K562 (cell line): Measurements from ENCODE around the gene DMXL1. TPM values are rescaled to one million over a fixed set of nuclear protein-coding genes. Genes with fewer than 3 reads are reported as not detected.

Source experiments
- BRF1 ChIP-seq: IDR thresholded peaks from 3 replicates; pipeline ENCODE4 v1.6.1; 2011; ENCODE audit warnings: borderline replicate concordance, mild to moderate bottlenecking; ENCODE audit not compliant: insufficient read length; ENCODE audit errors: extremely low read depth
- CBFB ChIP-seq: sonication (generic); formaldehyde crosslinking; IDR thresholded peaks from 2 replicates; pipeline ENCODE4 v1.4.0; 2020; ENCODE audit warnings: mild to moderate bottlenecking, missing genetic modification reagents
- FOXA1 ChIP-seq: fragments of 450-650 bp; IDR thresholded peaks from 2 replicates; pipeline ENCODE4 v1.6.1; 2016; ENCODE audit warnings: mild to moderate bottlenecking, borderline replicate concordance
- HMG20A ChIP-seq: fragments of 450-650 bp; formaldehyde crosslinking; conservative IDR thresholded peaks from 2 replicates; pipeline ENCODE4 v1.4.0; 2020; ENCODE audit warnings: mild to moderate bottlenecking, mixed read lengths
- PCBP2 ChIP-seq: fragments of 200-400 bp; formaldehyde crosslinking; IDR thresholded peaks from 2 replicates; pipeline ENCODE4 v1.6.1; 2018; ENCODE audit warnings: low read length, low read depth, mild to moderate bottlenecking, moderate library complexity; ENCODE audit not compliant: poor library complexity, severe bottlenecking
- SAP30 ChIP-seq: fragments of 200-600 bp; sonication (generic); IDR thresholded peaks from 2 replicates; pipeline ENCODE4 v1.6.1; 2012; ENCODE audit warnings: borderline replicate concordance, low read depth, mild to moderate bottlenecking, moderate library complexity, low read length, control low read depth, inconsistent platforms; ENCODE audit not compliant: insufficient read depth, poor library complexity, severe bottlenecking
- SIN3A ChIP-seq, 2 experiments: fragments of 150-350 bp in 1 of 2; IDR thresholded peaks; 2 replicates each; pipeline ENCODE4 v1.6.1; 2011 to 2016; ENCODE audit warnings: borderline replicate concordance in 2 of 2, low read depth in 2 of 2, low read length in 2 of 2, mild to moderate bottlenecking in 2 of 2, moderate library complexity in 2 of 2; ENCODE audit not compliant: control insufficient read depth in 1 of 2
- TAF15 ChIP-seq: fragments of 200-400 bp; formaldehyde crosslinking; IDR thresholded peaks from 2 replicates; pipeline ENCODE4 v1.6.1; 2017; ENCODE audit warnings: mild to moderate bottlenecking, low read depth, low read length, moderate library complexity
- TAF9B ChIP-seq: fragments of 450-650 bp; IDR thresholded peaks from 2 replicates; pipeline ENCODE4 v1.6.1; 2018; ENCODE audit warnings: mild to moderate bottlenecking; ENCODE audit not compliant: partially characterized antibody
- TCFL5 ChIP-seq: fragments of 250-450 bp; sonication (Bioruptor Pico); conservative IDR thresholded peaks from 2 replicates; pipeline ENCODE4 v1.6.1; 2021; ENCODE audit warnings: mild to moderate bottlenecking, moderate library complexity, matching md5 sums
- ZNF140 ChIP-seq: fragments of 250-450 bp; sonication (Bioruptor Pico); IDR thresholded peaks from 2 replicates; pipeline ENCODE4 v1.8.0; 2021; ENCODE audit warnings: moderate library complexity, mild to moderate bottlenecking, inconsistent platforms
- ZNF263 ChIP-seq: sonication (generic); formaldehyde crosslinking; IDR thresholded peaks from 2 replicates; pipeline ENCODE4 v1.8.0; 2022; ENCODE audit warnings: mild to moderate bottlenecking, missing genetic modification reagents, borderline replicate concordance
- polyA plus RNA-seq, 8 experiments: library from polyadenylated mRNA; depleted of rRNA in 4 of 8; stranded (reverse) in 5 of 8; unstranded in 3 of 8; fragments of >200 nt; fragmentation: Nextera tagmentation in 2 of 8; fragmentation: Illumina TruSeq in 1 of 8; extraction: Ambion mirVana in 2 of 8; extraction: Trizol in 1 of 8; gene quantifications; 2 replicates each; pipeline versions ENCODE4 v1.2.1 to v1.2.3, GENCODE V29; 2011 to 2014; ENCODE audit warnings: inconsistent platforms in 1 of 8, missing spikeins in 1 of 8
- total RNA-seq, 7 experiments: library from RNA; depleted of rRNA in 6 of 7; stranded (reverse); fragments of >200 nt in 6 of 7; fragmentation: Illumina TruSeq in 2 of 7; extraction: Trizol in 2 of 7; gene quantifications; 2 replicates each; pipeline versions ENCODE4 v1.2.1 to v1.2.3, GENCODE V29; 2011 to 2021; ENCODE audit warnings: low replicate concordance in 1 of 7
- TF ChIP-seq, protein P1 (sequence below): fragments of 250-450 bp; sonication (Bioruptor Pico); IDR thresholded peaks from 2 replicates; pipeline ENCODE4 v1.8.0; 2021; ENCODE audit warnings: borderline replicate concordance, mild to moderate bottlenecking, moderate library complexity; ENCODE audit not compliant: poor library complexity, severe bottlenecking
- TF ChIP-seq, protein P2 (sequence below): fragments of 250-450 bp; sonication (Bioruptor Pico); IDR thresholded peaks from 2 replicates; pipeline ENCODE4 v1.4.0; 2020; ENCODE audit warnings: borderline replicate concordance
- TF ChIP-seq, protein P3 (sequence below): fragments of 450-650 bp; formaldehyde crosslinking; conservative IDR thresholded peaks from 2 replicates; pipeline ENCODE4 v1.4.0; 2022; ENCODE audit warnings: mild to moderate bottlenecking, missing genetic modification characterization
- TF ChIP-seq, protein P4 (sequence below): fragments of 250-450 bp; sonication (Bioruptor Pico); IDR thresholded peaks from 2 replicates; pipeline ENCODE4 v1.5.1; 2021; ENCODE audit warnings: mild to moderate bottlenecking

Gene DMXL1
- total and polyA plus RNA-seq, 9 of the 15 experiments (the other 6 are each of a cell fraction or from before 2014, with no cell fraction given) = 8.3 to 40.3 (median 30.6) TPM

DNA sequence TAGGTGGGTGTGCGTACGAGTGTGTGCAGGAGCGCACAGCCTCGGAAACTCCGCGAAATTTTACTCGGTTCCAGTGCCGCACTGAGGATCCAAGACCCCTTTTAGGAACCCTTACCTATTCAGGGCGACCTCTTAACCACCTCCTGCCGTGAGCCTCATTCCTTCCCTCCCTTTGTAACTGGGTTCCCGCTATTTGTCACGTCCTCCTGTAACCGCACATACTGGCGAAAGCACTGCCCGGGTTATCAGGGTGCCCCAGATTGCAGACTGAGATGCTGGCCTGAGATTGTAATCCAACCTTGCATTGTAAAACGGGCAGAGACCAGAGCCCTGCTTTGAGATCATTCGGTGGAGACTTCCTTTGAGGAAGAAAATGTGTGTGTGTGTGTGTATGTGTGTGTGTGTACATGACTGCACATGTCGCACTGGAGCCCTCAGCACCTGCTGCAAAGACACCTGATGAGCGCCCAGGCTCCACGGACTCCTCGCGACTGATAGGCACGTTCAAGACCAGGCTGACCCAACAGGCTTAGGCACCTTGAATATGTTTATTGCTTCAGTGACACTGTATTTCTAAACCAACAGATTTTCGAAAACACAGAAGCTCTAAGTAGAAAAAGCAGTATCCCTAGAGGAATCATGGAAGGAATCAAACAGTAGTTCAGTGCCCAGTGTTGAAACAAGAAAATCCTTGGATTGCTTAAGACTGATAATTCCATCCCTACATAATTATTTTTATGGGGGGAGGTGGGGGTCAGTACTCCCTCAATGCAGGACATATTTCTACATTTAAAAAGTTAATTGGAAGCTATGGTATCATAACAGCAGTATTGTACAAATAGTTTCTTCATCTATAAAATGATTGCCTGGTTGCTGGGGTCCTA, 198.4 kb downstream of the DMXL1 start (continued):
- TF ChIP-seq, protein P1, sequence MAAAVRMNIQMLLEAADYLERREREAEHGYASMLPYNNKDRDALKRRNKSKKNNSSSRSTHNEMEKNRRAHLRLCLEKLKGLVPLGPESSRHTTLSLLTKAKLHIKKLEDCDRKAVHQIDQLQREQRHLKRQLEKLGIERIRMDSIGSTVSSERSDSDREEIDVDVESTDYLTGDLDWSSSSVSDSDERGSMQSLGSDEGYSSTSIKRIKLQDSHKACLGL = no peak
- TF ChIP-seq ZNF263 (CRISPR knock-in tag) = no peak
- TF ChIP-seq ZNF140 (CRISPR knock-in tag) = no peak
- TF ChIP-seq TAF9B = no peak
- TF ChIP-seq BRF1 = no peak
- TF ChIP-seq PCBP2 = no peak
- no peak for TF ChIP-seq FOXA1
- no peak for TF ChIP-seq CBFB (CRISPR knock-in tag)
- no peak for TF ChIP-seq HMG20A (CRISPR knock-in tag)
- no peak for TF ChIP-seq TAF15
- TF ChIP-seq, protein P2, sequence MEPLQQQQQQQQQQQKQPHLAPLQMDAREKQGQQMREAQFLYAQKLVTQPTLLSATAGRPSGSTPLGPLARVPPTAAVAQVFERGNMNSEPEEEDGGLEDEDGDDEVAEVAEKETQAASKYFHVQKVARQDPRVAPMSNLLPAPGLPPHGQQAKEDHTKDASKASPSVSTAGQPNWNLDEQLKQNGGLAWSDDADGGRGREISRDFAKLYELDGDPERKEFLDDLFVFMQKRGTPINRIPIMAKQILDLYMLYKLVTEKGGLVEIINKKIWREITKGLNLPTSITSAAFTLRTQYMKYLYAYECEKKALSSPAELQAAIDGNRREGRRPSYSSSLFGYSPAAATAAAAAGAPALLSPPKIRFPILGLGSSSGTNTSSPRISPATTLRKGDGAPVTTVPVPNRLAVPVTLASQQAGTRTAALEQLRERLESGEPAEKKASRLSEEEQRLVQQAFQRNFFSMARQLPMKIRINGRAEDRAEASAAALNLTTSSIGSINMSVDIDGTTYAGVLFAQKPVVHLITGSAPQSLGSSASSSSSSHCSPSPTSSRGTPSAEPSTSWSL (CRISPR knock-in tag) = no peak
- TF ChIP-seq, protein P3, sequence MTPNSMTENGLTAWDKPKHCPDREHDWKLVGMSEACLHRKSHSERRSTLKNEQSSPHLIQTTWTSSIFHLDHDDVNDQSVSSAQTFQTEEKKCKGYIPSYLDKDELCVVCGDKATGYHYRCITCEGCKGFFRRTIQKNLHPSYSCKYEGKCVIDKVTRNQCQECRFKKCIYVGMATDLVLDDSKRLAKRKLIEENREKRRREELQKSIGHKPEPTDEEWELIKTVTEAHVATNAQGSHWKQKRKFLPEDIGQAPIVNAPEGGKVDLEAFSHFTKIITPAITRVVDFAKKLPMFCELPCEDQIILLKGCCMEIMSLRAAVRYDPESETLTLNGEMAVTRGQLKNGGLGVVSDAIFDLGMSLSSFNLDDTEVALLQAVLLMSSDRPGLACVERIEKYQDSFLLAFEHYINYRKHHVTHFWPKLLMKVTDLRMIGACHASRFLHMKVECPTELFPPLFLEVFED (CRISPR knock-in tag) = no peak
- TF ChIP-seq, protein P4, sequence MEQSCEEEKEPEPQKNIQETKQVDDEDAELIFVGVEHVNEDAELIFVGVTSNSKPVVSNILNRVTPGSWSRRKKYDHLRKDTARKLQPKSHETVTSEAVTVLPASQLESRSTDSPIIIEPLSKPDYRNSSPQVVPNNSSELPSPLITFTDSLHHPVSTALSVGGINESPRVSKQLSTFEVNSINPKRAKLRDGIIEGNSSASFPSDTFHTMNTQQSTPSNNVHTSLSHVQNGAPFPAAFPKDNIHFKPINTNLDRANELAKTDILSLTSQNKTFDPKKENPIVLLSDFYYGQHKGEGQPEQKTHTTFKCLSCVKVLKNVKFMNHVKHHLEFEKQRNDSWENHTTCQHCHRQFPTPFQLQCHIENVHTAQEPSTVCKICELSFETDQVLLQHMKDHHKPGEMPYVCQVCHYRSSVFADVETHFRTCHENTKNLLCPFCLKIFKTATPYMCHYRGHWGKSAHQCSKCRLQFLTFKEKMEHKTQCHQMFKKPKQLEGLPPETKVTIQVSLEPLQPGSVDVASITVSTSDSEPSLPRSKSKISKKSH (CRISPR knock-in tag) = no peak
- no peak for TF ChIP-seq TCFL5 (CRISPR knock-in tag)
- TF ChIP-seq SIN3A (IDR thresholded peaks at IDR 0.05; ENCODE audit: borderline replicate concordance in 2 of 2, control insufficient read depth in 1 of 2, low read depth in 2 of 2, low read length in 2 of 2) = no peak
- peak; percentile 54 for TF ChIP-seq SAP30
